GM19468 (cell line): Measurements from ENCODE around the gene IFITM1.
"Not testable (repeated sequence)": the region's sequence is repeated elsewhere in the genome, so short reads cannot be mapped to it uniquely, and the experiment has no call there.

Experiments used
- ATAC-seq: cut with Tn5 transposase; IDR thresholded peaks from one replicate; pipeline ENCODE4 v1.9.1; 2021; ENCODE audit warnings: mild to moderate bottlenecking, moderate library complexity, moderate number of reproducible peaks; ENCODE audit not compliant: unreplicated experiment; ENCODE audit errors: extremely low read depth

Gene IFITM1

GRCh38 chr11:282171-282570 is 31.7 kb upstream of the IFITM1 start:
- no peak for ATAC-seq

- ATAC-seq, result no peak
Measured at GRCh38 chr11:282630-283360, 31.0 kb upstream of the IFITM1 start.

GRCh38 chr11:283405-284104 is 30.3 kb upstream of the IFITM1 start:
- no peak for ATAC-seq

GRCh38 chr11:284105-285020 is 29.5 kb upstream of the IFITM1 start:
- ATAC-seq, result no peak

- no peak for ATAC-seq
Measured at GRCh38 chr11:285021-285893, 28.6 kb upstream of the IFITM1 start.

- ATAC-seq, result no peak
Measured at GRCh38 chr11:285894-286220, 28.0 kb upstream of the IFITM1 start.

- not testable (repeated sequence) for ATAC-seq
Measured at GRCh38 chr11:286977-287820, 26.6 kb upstream of the IFITM1 start.

- no peak for ATAC-seq
Measured at GRCh38 chr11:287821-288477, 25.9 kb upstream of the IFITM1 start.

GRCh38 chr11:288478-289397 is 25.1 kb upstream of the IFITM1 start, which contains the start of gene PGGHG:
TSS of gene PGGHG (plus strand) at chr11:289126. CDS start at chr11:289817, 691 bp downstream.
- no peak for ATAC-seq

- ATAC-seq, result no peak
Measured at GRCh38 chr11:289398-289711, 24.5 kb upstream of the IFITM1 start.

GRCh38 chr11:289712-290620 is 23.9 kb upstream of the IFITM1 start:
- no peak for ATAC-seq

GRCh38 chr11:290621-291231 is 23.1 kb upstream of the IFITM1 start:
- ATAC-seq, result no peak

GRCh38 chr11:291281-292210 is 22.3 kb upstream of the IFITM1 start:
- ATAC-seq, result no peak

- no peak for ATAC-seq
Measured at GRCh38 chr11:292211-293121, 21.4 kb upstream of the IFITM1 start.
